K562 (cell line): ENCODE data around the gene SYT14. TPM values are rescaled to one million over a fixed set of nuclear protein-coding genes. Genes with fewer than 3 reads are reported as not detected.

ENCODE experiments used
- ATAC-seq: fragments of 200-7000 bp; cut with Tn5 transposase; 3 replicates; pipeline ENCODE4 v1.9.1; 2020; ENCODE audit warnings: moderate library complexity
- BruUV-seq: library from RNA; stranded (reverse); fragments of 400-500 nt; replicated peaks from 2 replicates; lab custom pipeline; 2021; lab: Mats Ljungman, UMichigan
- CTCF ChIA-PET: fragments of 300-600 bp; formaldehyde crosslinking; extraction: SDS; loops from one replicate; lab custom pipeline; 2021; ENCODE audit warnings: low intra/inter-chr PET ratio; lab: Yijun Ruan, JAX
- POLR2A ChIA-PET: fragments of 300-600, 350-650 bp; sonication (Branson Sonifier 250); formaldehyde crosslinking; extraction: SDS; loops from one replicate; lab custom pipeline; 2021; ENCODE audit warnings: antibody characterized with exemption, inconsistent platforms; lab: Yijun Ruan, JAX
- DNase-seq, 4 experiments: peaks; one replicate each; pipeline versions ENCODE4 v3.0.0 to v3.0.0-alpha.2; 2011 to 2018; ENCODE audit warnings: low spot score in 3 of 4, mixed read lengths in 3 of 4; ENCODE audit errors: extremely low read depth in 1 of 4
- FAIRE-seq: peaks from 2 replicates; lab custom pipeline; 2011; peaks lifted over from hg19 to GRCh38; lab: Jason Lieb, UNC
- H2AFZ ChIP-seq: 2 replicates; pipeline ENCODE4 v1.6.0; 2011; ENCODE audit warnings: low read depth, low read length, control low read depth, inconsistent platforms
- H3K27ac ChIP-seq: fragments of 200-600 bp; 3 replicates; pipeline ENCODE4 v1.8.0; 2011; ENCODE audit warnings: low read depth, mild to moderate bottlenecking, control low read depth, inconsistent platforms, low read length, moderate library complexity, mixed read lengths; ENCODE audit errors: extremely low read depth
- H3K27me3 ChIP-seq, 2 experiments: fragments of 300-600 bp in 1 of 2; 2 replicates in 1 of 2; 3 replicates in 1 of 2; pipeline versions ENCODE4 v1.6.0 to v1.8.0; 2011; ENCODE audit warnings: inconsistent platforms in 2 of 2, low read length in 2 of 2, mild to moderate bottlenecking in 1 of 2, mixed read lengths in 1 of 2, moderate library complexity in 1 of 2; ENCODE audit not compliant: control insufficient read depth in 2 of 2, insufficient read depth in 2 of 2
- H3K36me3 ChIP-seq: fragments of 300-600 bp; 3 replicates; pipeline ENCODE4 v1.8.0; 2011; ENCODE audit warnings: mild to moderate bottlenecking, low read length, inconsistent platforms; ENCODE audit not compliant: control insufficient read depth, insufficient read depth
- H3K4me1 ChIP-seq, 2 experiments: fragments of 200-600 bp in 1 of 2; replicated peaks in 1 of 2; 2 replicates in 1 of 2; 3 replicates in 1 of 2; pipeline versions ENCODE4 v1.5.1 to v1.8.0; 2011; ENCODE audit warnings: inconsistent platforms in 2 of 2, low read length in 2 of 2, mild to moderate bottlenecking in 1 of 2, mixed read lengths in 1 of 2, moderate library complexity in 1 of 2; ENCODE audit not compliant: control insufficient read depth in 2 of 2, insufficient read depth in 2 of 2
- H3K4me2 ChIP-seq: 2 replicates; pipeline ENCODE4 v1.6.1; 2011; ENCODE audit warnings: low read length, control low read depth, inconsistent platforms, mixed read lengths; ENCODE audit not compliant: insufficient read depth
- H3K4me3 ChIP-seq: fragments of 200-600 bp; sonication (generic), shearing (Covaris generic); 2 replicates; pipeline ENCODE4 v1.5.1; 2016; ENCODE audit warnings: control low read depth, inconsistent platforms
- H3K79me2 ChIP-seq: fragments of 200-600 bp; 3 replicates; pipeline ENCODE4 v1.8.0; 2011; ENCODE audit warnings: low read length, inconsistent platforms; ENCODE audit not compliant: control insufficient read depth, insufficient read depth
- H3K9ac ChIP-seq, 2 experiments: 2 replicates each; pipeline versions ENCODE4 v1.6.0 to v1.6.1; 2011; ENCODE audit warnings: low read depth in 2 of 2, low read length in 2 of 2, control low read depth in 1 of 2, inconsistent platforms in 1 of 2, mild to moderate bottlenecking in 1 of 2, mixed read lengths in 1 of 2; ENCODE audit not compliant: insufficient read depth in 1 of 2
- H3K9me1 ChIP-seq: one replicate; pipeline ENCODE4 v1.6.0; 2011; ENCODE audit warnings: inconsistent platforms, mild to moderate bottlenecking, low read length, moderate library complexity; ENCODE audit not compliant: control insufficient read depth, insufficient read depth
- H3K9me3 ChIP-seq: replicated peaks from 2 replicates; pipeline ENCODE4 v1.5.1; 2011; ENCODE audit warnings: low read depth, low read length, inconsistent platforms; ENCODE audit not compliant: control insufficient read depth, insufficient read depth
- H4K20me1 ChIP-seq: replicated peaks from 2 replicates; pipeline ENCODE4 v1.6.1; 2011; ENCODE audit warnings: low read length, inconsistent platforms, mixed read lengths; ENCODE audit not compliant: control insufficient read depth, insufficient read depth
- BACH1 ChIP-seq: fragments of 200-800 bp; sonication (Bioruptor generic); IDR thresholded peaks from 2 replicates; pipeline ENCODE4 v1.6.1; 2016; ENCODE audit warnings: missing genetic modification characterization, missing compliant biosample characterization
- GTF2A2 ChIP-seq: IDR thresholded peaks from 2 replicates; pipeline ENCODE4 v1.6.1; 2016; ENCODE audit warnings: mild to moderate bottlenecking, missing genetic modification characterization, missing compliant biosample characterization
- GTF2F1 ChIP-seq: IDR thresholded peaks from 2 replicates; pipeline ENCODE4 v1.6.1; 2011; ENCODE audit warnings: low read depth, low read length, improper control_type of control experiment
- LCOR ChIP-seq: sonication (generic); formaldehyde crosslinking; IDR thresholded peaks from 2 replicates; pipeline ENCODE4 v1.8.0; 2022; ENCODE audit warnings: mild to moderate bottlenecking, missing genetic modification reagents
- NFXL1 ChIP-seq: fragments of 450-650 bp; formaldehyde crosslinking; IDR thresholded peaks from 2 replicates; pipeline ENCODE4 v1.4.0; 2021; ENCODE audit warnings: mild to moderate bottlenecking
- TRIM28 ChIP-seq: fragments of 450-650 bp; IDR thresholded peaks from 2 replicates; pipeline ENCODE4 v1.6.1; 2017
- WHSC1 ChIP-seq: IDR thresholded peaks from one replicate; pipeline ENCODE4 v1.6.1; 2012; ENCODE audit warnings: low read length, control low read depth, inconsistent platforms
- ZNF175 ChIP-seq: fragments of 200-800 bp; sonication (Bioruptor generic); IDR thresholded peaks from 2 replicates; pipeline ENCODE4 v1.6.1; 2016; ENCODE audit warnings: low read depth, mild to moderate bottlenecking, missing genetic modification characterization, missing compliant biosample characterization
- ZNF384 ChIP-seq: IDR thresholded peaks from 2 replicates; pipeline ENCODE4 v1.6.1; 2012; ENCODE audit warnings: low read depth, low read length, improper control_type of control experiment
- ZNF696 ChIP-seq: fragments of 250-450 bp; sonication (Bioruptor Pico); conservative IDR thresholded peaks from 2 replicates; pipeline ENCODE4 v1.4.0; 2020; ENCODE audit warnings: mild to moderate bottlenecking, moderate library complexity
- WGBS: fragments of 100-300 bp; shearing (Covaris generic); methylation state at CpG from one replicate; pipeline ENCODE4 v1.1.6; 2016; ENCODE audit warnings: low coverage, mixed read lengths; ENCODE audit not compliant: insufficient coverage; ENCODE audit errors: missing lambda C conversion rate; 5-methylcytosine and 5-hydroxymethylcytosine counted together
- in situ Hi-C: fragments of 300-500 bp; cut with MboI; formaldehyde crosslinking; loops from 4 replicates; pipeline ENCODE4 v1.15.0; 2018; ENCODE audit warnings: inconsistent platforms, mixed read lengths
- intact Hi-C: fragments of 100-400 bp; cut with micrococcal nuclease; formaldehyde crosslinking; loops from 2 replicates; pipeline ENCODE4 v1.14.2; 2022
- polyA plus RNA-seq, 8 experiments: library from polyadenylated mRNA; depleted of rRNA in 4 of 8; stranded (reverse) in 5 of 8; unstranded in 3 of 8; fragments of >200 nt; fragmentation: Nextera tagmentation in 2 of 8; fragmentation: Illumina TruSeq in 1 of 8; extraction: Ambion mirVana in 2 of 8; extraction: Trizol in 1 of 8; gene quantifications; 2 replicates each; pipeline versions ENCODE4 v1.2.1 to v1.2.3, GENCODE V29; 2011 to 2014; ENCODE audit warnings: inconsistent platforms in 1 of 8, missing spikeins in 1 of 8
- total RNA-seq, 7 experiments: library from RNA; depleted of rRNA in 6 of 7; stranded (reverse); fragments of >200 nt in 6 of 7; fragmentation: Illumina TruSeq in 2 of 7; extraction: Trizol in 2 of 7; gene quantifications; 2 replicates each; pipeline versions ENCODE4 v1.2.1 to v1.2.3, GENCODE V29; 2011 to 2021; ENCODE audit warnings: low replicate concordance in 1 of 7
- TF ChIP-seq, protein P1 (sequence below), 2 experiments: IDR thresholded peaks in 1 of 2; conservative IDR thresholded peaks in 1 of 2; 2 replicates each; pipeline ENCODE4 v1.6.1; 2016; ENCODE audit warnings: low read depth in 2 of 2, mild to moderate bottlenecking in 1 of 2, missing compliant biosample characterization in 1 of 2, missing genetic modification characterization in 1 of 2, moderate library complexity in 1 of 2

The SYT14 gene
- total and polyA plus RNA-seq, 9 of the 15 experiments (the other 6 are each of a cell fraction or from before 2014, with no cell fraction given): 0.01 to 0.04 TPM; not detected in 7

DNA sequence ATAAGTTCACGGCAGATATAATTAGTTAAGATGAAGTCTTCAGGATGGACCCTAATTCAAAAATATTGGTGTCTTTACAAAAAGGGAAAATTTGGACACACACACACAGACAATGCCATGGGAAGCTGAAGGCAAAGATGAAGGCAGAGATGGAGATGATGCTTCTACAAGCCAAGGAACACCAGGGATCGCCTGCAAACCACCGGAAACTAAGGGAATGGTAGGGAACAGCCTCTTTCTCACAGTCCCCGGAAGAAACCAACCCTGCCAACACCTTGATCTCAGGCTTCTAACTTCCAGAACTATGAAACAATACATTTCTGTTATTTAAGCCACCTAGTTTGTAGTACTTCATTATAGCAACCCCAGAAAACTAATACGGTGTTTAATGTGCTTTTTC is 279.5 kb downstream of the SYT14 start:
- no peak for ATAC-seq
- no peak overlapping the region for H3K9ac ChIP-seq
- H4K20me1 ChIP-seq: no peaks in the 10 kb centered on the region
- no peak overlapping the region for H2AFZ ChIP-seq
- no peak for DNase-seq
- FAIRE-seq: no peak
- H3K36me3 ChIP-seq: no peaks in the 10 kb centered on the region
- no peaks in the 10 kb centered on the region for H3K9me1 ChIP-seq
- intact Hi-C loops (no loop called here), in situ Hi-C loops (no loop called here)
- no TSS peak for BruUV-seq
- H3K9me3 ChIP-seq: no peaks in the 10 kb centered on the region
- CTCF ChIA-PET: interaction anchor here (0.6 kb wide), 1 partner anchor 60 kb away, joined by 3 read pairs; no protein-coding TSS in a partner anchor
- H3K27me3 ChIP-seq: no peaks in the 10 kb centered on the region
- no peaks in the 10 kb centered on the region for H3K79me2 ChIP-seq
- no peaks in the 10 kb centered on the region for H3K4me1 ChIP-seq
- no peak overlapping the region for H3K4me2 ChIP-seq
- WGBS: 0% methylated on average over 5 of the region's 5 CpGs
- no peak for TF ChIP-seq WHSC1
- no peak for TF ChIP-seq ZNF384
- TF ChIP-seq BACH1 (tag): no peak
- no peak for TF ChIP-seq GTF2F1
- TF ChIP-seq, protein P1, sequence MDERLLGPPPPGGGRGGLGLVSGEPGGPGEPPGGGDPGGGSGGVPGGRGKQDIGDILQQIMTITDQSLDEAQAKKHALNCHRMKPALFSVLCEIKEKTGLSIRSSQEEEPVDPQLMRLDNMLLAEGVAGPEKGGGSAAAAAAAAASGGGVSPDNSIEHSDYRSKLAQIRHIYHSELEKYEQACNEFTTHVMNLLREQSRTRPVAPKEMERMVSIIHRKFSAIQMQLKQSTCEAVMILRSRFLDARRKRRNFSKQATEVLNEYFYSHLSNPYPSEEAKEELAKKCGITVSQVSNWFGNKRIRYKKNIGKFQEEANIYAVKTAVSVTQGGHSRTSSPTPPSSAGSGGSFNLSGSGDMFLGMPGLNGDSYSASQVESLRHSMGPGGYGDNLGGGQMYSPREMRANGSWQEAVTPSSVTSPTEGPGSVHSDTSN (CRISPR knock-in tag; IDR thresholded peaks at IDR 0.05; ENCODE audit: low read depth): no peak
- TF ChIP-seq, protein P1 (tag; conservative IDR thresholded peaks at IDR 0.05; ENCODE audit: low read depth): no peak
- no peak for TF ChIP-seq ZNF175
- no peak for TF ChIP-seq NFXL1 (CRISPR knock-in tag)
- no peak for TF ChIP-seq LCOR (CRISPR knock-in tag)
- no peak for TF ChIP-seq GTF2A2 (tag)
- no peak for TF ChIP-seq ZNF696 (CRISPR knock-in tag)
- TF ChIP-seq TRIM28: no peak
- H3K27ac ChIP-seq: no peak overlapping the region
- H3K4me3 ChIP-seq: no peak overlapping the region
- POLR2A ChIA-PET: no interaction called here
